SH-SY5Y (cell line): ENCODE measurements around the gene GNA15.

Experiments
- GATA2 ChIP-seq: IDR thresholded peaks from 2 replicates; pipeline ENCODE4 v1.6.1; 2011; ENCODE audit warnings: mild to moderate bottlenecking, low read depth, low read length
- GATA3 ChIP-seq: IDR thresholded peaks from 2 replicates; pipeline ENCODE4 v1.6.1; 2011; ENCODE audit warnings: low read depth, mild to moderate bottlenecking, low read length, moderate library complexity

DNA sequence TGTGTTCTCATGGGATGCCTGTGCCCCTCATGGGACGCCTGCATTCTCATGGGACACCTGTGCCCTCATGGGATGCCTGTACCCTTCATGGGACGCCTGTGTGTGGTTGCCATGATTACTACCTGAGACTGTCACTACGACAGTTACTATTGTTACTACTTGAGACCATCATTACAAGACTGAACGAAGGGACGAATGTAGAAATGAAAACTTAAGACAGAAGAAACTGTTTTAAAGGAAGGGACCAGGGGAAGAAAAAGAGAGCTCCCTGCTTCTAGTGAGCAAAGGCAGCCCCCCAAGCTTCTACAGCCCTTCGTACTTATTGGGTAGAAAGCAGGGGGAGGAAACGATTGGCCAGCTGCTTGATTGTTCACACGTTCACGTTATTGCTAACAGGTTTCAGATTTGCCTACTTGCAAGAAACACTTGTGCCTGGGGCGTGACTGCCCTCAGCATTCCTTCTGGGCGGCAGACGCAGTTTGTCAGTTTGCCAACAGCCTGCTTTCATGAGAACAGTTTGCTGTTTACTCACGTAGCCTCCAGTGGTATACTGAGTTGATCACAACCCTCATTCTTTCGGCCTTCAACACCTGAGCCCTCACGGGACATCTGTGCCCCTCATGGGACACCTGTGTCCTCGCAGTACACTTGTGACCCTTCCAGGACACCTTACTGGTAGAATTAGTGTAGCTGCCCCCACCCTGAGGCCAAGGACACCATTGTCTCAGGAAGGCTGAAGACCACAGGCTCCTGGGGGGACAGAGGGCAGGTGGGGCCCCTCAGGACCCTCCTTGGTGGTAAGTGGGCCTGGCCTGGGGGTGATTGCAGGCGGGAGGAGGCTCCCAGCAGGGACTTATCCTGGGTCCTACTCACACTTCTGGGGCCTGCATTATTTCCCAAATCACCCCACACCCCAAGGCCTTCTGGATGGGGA lies 40.2 kb downstream of the GNA15 start:
- TF ChIP-seq GATA2: no peak
- TF ChIP-seq GATA3: no peak
